Urinary bladder (tissue), 4 donors: ENCODE results near the gene HMGB1. TPM values are rescaled to one million over a fixed set of nuclear protein-coding genes. Genes with fewer than 3 reads are reported as not detected.

Experiments
- DNase-seq: peaks from one replicate; pipeline ENCODE4 v3.0.0-alpha.2; 2015; ENCODE audit errors: extremely low spot score
- H3K27ac ChIP-seq: one replicate; pipeline ENCODE4 v1.5.1; 2013; ENCODE audit warnings: low read depth, mild to moderate bottlenecking, moderate library complexity
- H3K36me3 ChIP-seq: one replicate; pipeline ENCODE4 v1.6.1; 2013; ENCODE audit warnings: mild to moderate bottlenecking, moderate library complexity; ENCODE audit not compliant: insufficient read depth
- H3K4me1 ChIP-seq: one replicate; pipeline ENCODE4 v1.6.1; 2013; ENCODE audit warnings: mild to moderate bottlenecking, moderate library complexity; ENCODE audit not compliant: insufficient read depth
- H3K4me3 ChIP-seq: one replicate; pipeline ENCODE4 v1.5.1; 2013; ENCODE audit warnings: low read depth, low read length
- WGBS: extraction: QIAGEN DNeasy Blood & Tissue Kit; methylation state at CpG from one replicate; pipeline ENCODE4 v1.1.7; 2013; 5-methylcytosine and 5-hydroxymethylcytosine counted together
- polyA plus RNA-seq: library from polyadenylated mRNA; stranded (reverse); fragments of 200-250 nt; gene quantifications from one replicate; pipeline ENCODE4 v1.2.3, GENCODE V29; 2013
- total RNA-seq: library from RNA; depleted of rRNA; stranded (reverse); fragments of >200 nt; gene quantifications from one replicate; pipeline ENCODE4 v1.2.3, GENCODE V29; 2014
- donor health status: healthy with polysubstance abuse.
- donor health status: healthy.

Gene HMGB1
- total RNA-seq = 415 TPM
- 470 TPM for polyA plus RNA-seq

DNA sequence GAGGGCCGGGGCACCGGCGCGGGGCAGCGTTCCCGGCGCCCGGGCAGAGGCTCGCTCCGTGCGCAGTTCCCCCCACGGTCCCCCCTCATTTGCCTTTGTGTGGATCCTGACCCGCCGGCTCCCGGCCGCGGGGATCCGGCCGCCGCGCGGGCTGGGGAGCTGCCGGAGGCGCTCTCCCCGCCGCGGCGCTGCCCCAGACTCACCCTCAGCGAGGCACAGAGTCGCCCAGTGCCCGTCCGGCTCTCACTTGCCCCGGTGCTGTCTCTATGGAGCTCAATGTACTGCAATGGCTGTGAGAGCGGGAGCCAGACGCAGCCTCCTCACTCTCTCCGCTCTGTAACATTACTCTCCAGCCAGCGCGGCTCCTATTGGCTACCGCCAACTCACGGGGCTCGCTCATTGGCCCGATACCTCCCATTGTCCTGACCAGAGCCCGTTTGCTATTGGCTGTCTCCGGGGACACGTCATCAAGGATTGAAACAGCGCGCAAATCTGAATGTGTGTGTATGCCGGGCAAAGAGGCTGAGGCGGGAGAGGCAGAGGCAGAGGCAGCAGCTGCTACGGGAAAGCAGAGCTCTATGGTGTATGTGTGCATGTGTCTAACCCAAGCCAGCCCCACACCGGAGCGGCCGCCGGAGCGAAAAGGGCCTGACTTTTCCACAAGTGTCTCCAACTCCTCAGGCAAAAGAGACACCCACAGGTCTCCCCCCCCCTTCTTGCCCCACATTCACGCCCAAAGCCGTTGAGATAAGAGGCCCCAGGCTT lies at the start of gene HMGB1:
TSS of gene HMGB1 (minus strand) at position 344 of the 765 bp plus-strand sequence. CDS start 2,256 bp downstream, outside the sequence.
- WGBS = under 1% methylated on average over 57 of the region's 57 CpGs

GRCh38 chr13:30510811-30511371 lies 45.2 kb upstream of the HMGB1 start:
- Histone ChIP-seq H3K27ac (no peak overlapping the region), H3K36me3 (no peaks in the 10 kb centered on the region), H3K4me3 (no peak overlapping the region), H3K4me1 (no peaks in the 10 kb centered on the region)
- DNase-seq = no peak
- 84% methylated on average over 4 of the region's 4 CpGs for WGBS

More for the DNA sequence above, at the start of gene HMGB1:
- DNase-seq = peak; percentile 99
- Histone ChIP-seq H3K4me1 (no peaks in the 10 kb centered on the region), H3K4me3 (peak within 1 kb of the TSS; percentile 99), H3K27ac (peak within 1 kb of the TSS; percentile 100), H3K36me3 (no peaks in the 10 kb centered on the region)

- no peaks in the 10 kb centered on the region for H3K4me1 ChIP-seq
- no peak overlapping the region for H3K4me3 ChIP-seq
- 57% methylated on average over 4 of the region's 4 CpGs for WGBS
- H3K36me3 ChIP-seq = no peaks in the 10 kb centered on the region
- no peak for DNase-seq
- H3K27ac ChIP-seq = no peak overlapping the region
Observed at GRCh38 chr13:30510091-30510490, 44.4 kb upstream of the HMGB1 start.

- H3K27ac ChIP-seq = no peak overlapping the region
- DNase-seq = no peak
- H3K36me3 ChIP-seq = no peaks in the 10 kb centered on the region
- 90% methylated on average over 9 of the region's 9 CpGs for WGBS
- no peaks in the 10 kb centered on the region for H3K4me1 ChIP-seq
- no peak overlapping the region for H3K4me3 ChIP-seq
Observed at GRCh38 chr13:30509254-30510050, 43.7 kb upstream of the HMGB1 start.

GRCh38 chr13:30504081-30504480 lies 38.3 kb upstream of the HMGB1 start:
- Histone ChIP-seq H3K4me1 (no peaks in the 10 kb centered on the region), H3K36me3 (no peaks in the 10 kb centered on the region), H3K27ac (no peak overlapping the region), H3K4me3 (no peak overlapping the region)
- no peak for DNase-seq
- 73% methylated on average over 1 of the region's 1 CpG for WGBS

- WGBS = 81% methylated on average over 2 of the region's 2 CpGs
- no peak for DNase-seq
Observed at GRCh38 chr13:30502237-30502636, 36.5 kb upstream of the HMGB1 start.

GRCh38 chr13:30499338-30499737 lies 33.6 kb upstream of the HMGB1 start:
- Histone ChIP-seq H3K36me3 (no peaks in the 10 kb centered on the region), H3K4me1 (no peaks in the 10 kb centered on the region), H3K27ac (no peak overlapping the region), H3K4me3 (no peak overlapping the region)
- 83% methylated on average over 3 of the region's 3 CpGs for WGBS
- no peak for DNase-seq

More at GRCh38 chr13:30502237-30502636, 36.5 kb upstream of the HMGB1 start:
- Histone ChIP-seq H3K4me1 (no peaks in the 10 kb centered on the region), H3K36me3 (no peaks in the 10 kb centered on the region), H3K27ac (no peak overlapping the region), H3K4me3 (no peak overlapping the region)

- DNase-seq = no peak
- WGBS = 89% methylated on average over 2 of the region's 2 CpGs
- H3K4me1 ChIP-seq = no peaks in the 10 kb centered on the region
Observed at GRCh38 chr13:30496147-30496546, 30.4 kb upstream of the HMGB1 start.

DNA sequence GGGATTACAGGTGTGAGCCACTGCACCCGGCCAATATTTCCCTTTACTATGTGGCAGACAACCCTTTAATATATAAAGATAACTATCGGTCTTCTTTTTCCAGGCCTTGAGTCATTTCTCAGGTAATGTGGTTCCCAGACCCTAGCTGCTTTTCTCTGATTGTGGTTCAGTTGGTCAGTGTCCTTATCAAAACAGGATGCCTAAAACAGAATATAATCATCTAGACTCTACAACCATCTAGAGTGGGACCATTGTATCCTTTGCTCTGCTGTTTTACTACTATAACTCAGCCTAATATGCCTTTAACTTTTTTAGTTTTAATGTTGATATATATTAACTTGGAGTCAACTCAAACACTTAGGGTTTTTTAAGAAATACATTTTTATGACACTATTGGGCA lies 30.0 kb upstream of the HMGB1 start:
- DNase-seq = no peak
- Histone ChIP-seq H3K36me3 (no peaks in the 10 kb centered on the region), H3K4me1 (no peaks in the 10 kb centered on the region), H3K4me3 (no peak overlapping the region), H3K27ac (no peak overlapping the region)
- 59% methylated on average over 2 of the region's 2 CpGs for WGBS

More at GRCh38 chr13:30496147-30496546, 30.4 kb upstream of the HMGB1 start:
- Histone ChIP-seq H3K4me3 (no peak overlapping the region), H3K36me3 (no peaks in the 10 kb centered on the region), H3K27ac (no peak overlapping the region)

GRCh38 chr13:30493658-30494381 lies 28.1 kb upstream of the HMGB1 start:
- 92% methylated on average over 4 of the region's 4 CpGs for WGBS
- Histone ChIP-seq H3K36me3 (no peaks in the 10 kb centered on the region), H3K4me3 (no peak overlapping the region), H3K27ac (no peak overlapping the region), H3K4me1 (no peaks in the 10 kb centered on the region)
- DNase-seq = no peak

DNA sequence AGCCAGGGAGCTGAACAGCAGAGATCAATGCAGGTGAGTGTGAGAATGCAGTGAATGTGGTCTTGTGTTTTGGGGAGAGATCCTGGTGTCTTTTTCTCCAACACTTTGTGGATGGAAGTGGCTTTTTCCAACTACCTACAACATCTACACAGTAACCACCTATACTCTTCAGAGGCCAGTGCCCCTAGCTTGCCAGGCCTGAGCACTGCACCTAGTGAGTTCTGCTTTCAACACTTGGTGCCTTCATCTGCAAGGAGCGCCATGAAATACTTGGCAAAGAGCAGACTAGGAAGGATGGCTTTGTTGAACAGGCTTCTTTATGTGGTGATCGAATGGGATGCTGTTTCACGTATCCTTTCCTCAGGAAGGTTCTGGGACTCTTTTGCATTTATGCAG lies 21.3 kb upstream of the HMGB1 start:
- no peaks in the 10 kb centered on the region for H3K4me1 ChIP-seq
- no peaks in the 10 kb centered on the region for H3K36me3 ChIP-seq
- H3K27ac ChIP-seq = no peak overlapping the region
- H3K4me3 ChIP-seq = no peak overlapping the region
- no peak for DNase-seq
- WGBS = 94% methylated on average over 3 of the region's 3 CpGs

DNA sequence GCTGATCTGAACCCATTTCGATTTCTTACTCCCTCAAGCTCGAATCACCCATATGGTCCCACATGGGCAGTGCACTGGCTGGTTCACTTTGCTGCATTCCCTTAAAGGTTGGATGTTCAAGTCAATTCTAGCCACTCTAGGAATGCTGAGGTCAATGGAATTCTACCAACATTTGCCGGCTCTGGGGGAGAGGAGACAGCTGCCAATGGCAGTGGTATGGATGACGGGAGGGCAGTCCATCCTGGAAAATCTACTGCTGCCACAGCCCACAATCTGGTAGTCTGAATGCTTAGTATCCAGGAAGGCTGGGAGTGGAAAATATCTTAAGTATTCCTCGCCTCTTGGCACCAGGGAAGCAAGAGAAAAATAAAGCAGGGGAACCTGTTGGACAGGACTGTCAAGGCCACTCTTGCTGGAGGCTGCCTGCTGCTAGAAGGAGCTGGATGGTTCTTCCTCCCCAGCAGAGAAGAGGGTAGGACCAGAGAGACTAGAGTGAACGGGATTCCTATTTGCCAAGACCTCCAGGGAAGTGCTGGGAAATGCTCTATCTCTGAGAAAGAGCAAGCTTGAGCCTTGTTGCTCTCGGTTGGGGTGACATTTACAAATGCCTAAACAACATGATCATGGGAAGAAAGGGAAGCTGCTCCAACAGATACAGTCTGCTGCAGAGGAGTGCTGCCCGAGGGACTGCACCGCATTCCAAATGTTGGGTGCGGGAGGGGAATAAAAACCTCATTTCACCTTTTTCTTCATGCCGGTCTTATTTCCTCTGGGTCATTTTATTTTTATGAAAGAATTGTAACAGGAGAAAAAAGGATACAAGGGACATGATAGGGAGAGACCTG lies 20.7 kb upstream of the HMGB1 start:
- WGBS = 79% methylated on average over 11 of the region's 11 CpGs
- H3K4me3 ChIP-seq = no peak overlapping the region

More for the DNA sequence above, 20.7 kb upstream of the HMGB1 start:
- Histone ChIP-seq H3K4me1 (no peaks in the 10 kb centered on the region), H3K36me3 (no peaks in the 10 kb centered on the region), H3K27ac (no peak overlapping the region)
- DNase-seq = no peak
